ENCODE data around the gene PGM1.

Gene PGM1

DNA sequence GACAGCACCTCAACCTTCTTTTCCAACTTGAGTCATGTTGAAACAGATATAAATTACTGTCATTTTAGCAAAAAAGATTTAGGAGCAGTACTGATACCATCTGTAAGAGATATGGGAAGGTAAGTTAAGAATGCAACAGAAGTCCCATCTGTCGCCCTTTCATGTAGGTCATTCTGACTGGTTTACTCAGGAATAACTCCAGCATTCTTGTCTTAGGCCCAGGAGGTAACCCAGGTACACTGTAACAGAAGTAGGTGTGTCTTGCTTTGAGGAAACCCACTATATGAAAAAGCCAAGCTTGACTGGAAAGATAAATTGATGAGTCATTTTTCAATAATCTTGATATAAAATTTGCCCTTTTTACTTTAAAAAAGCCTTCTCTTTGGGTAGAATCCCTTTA, 35.4 kb downstream of the PGM1 start:
- H3K36me3 Mint-ChIP-seq (ENCODE audit: insufficient read depth) = no peaks in the 10 kb centered on the region
- ATAC-seq (replicated peaks) (no peak), DNase-seq (no peak)
- H3K9me3 Mint-ChIP-seq = no peaks in the 10 kb centered on the region
- peaks cover 0 to 14% of the 10 kb centered on the region in 2 donors for H3K4me1 Mint-ChIP-seq (ENCODE audit: low read depth in 2 of 2)
- no peak overlapping the region for H3K27ac Mint-ChIP-seq
- H3K4me3 Mint-ChIP-seq = no peak overlapping the region
- no peaks in the 10 kb centered on the region for H3K27me3 Mint-ChIP-seq

DNA sequence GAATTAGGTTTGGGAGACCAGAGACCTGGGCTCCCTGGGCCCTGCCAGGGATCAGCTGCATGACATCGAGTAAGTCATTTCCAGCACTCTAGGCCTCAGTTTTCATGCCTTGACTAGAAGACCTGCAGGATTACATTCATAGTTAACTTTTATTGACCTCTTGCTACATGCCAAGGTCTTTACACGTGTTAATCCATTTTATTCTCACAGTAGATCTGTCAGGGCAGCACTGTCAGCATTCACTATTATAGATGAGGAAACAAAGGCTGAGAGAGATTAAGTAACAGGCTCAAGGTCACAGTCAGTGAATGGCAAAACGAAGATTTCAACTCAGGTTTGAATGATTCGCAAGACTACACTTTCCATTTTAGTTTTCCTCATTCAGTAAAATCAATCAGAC, 37.0 kb downstream of the PGM1 start:
- ATAC-seq (replicated peaks) (no peak), DNase-seq (no peak)
- H3K4me3 Mint-ChIP-seq = no peak overlapping the region
- H3K9me3 Mint-ChIP-seq = no peaks in the 10 kb centered on the region
- peaks cover 0 to 9% of the 10 kb centered on the region in 2 donors for H3K4me1 Mint-ChIP-seq (ENCODE audit: low read depth in 2 of 2)
- no peaks in the 10 kb centered on the region for H3K27me3 Mint-ChIP-seq
- H3K36me3 Mint-ChIP-seq (ENCODE audit: insufficient read depth) = no peaks in the 10 kb centered on the region
- H3K27ac Mint-ChIP-seq = no peak overlapping the region

DNA sequence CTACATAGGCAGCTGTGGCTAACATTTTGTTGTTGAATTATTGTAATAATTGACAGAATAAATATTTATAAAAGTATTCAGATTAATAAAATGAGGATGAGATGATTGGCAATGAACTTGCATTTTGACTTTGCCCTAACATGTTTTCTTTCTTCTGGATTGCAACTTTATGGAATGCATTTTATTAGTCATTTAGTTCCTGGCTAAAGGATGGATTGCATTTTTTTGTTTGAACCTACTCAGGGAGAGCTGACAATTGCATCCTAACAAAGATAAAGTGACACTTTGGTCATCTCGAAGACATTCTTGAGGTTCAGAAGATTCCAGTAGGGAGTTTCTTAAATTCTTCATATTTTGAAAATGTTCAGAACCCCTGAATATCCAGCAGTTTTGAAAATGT, 37.5 kb downstream of the PGM1 start:
- Mint-ChIP-seq H3K27ac (no peak overlapping the region), H3K27me3 (no peaks in the 10 kb centered on the region), H3K9me3 (no peaks in the 10 kb centered on the region), H3K4me1 (ENCODE audit: low read depth in 2 of 2) (peaks cover 0 to 6% of the 10 kb centered on the region in 2 donors), H3K36me3 (ENCODE audit: insufficient read depth) (no peaks in the 10 kb centered on the region), H3K4me3 (no peak overlapping the region)
- no peak for ATAC-seq (replicated peaks)
- no peak for DNase-seq

DNA sequence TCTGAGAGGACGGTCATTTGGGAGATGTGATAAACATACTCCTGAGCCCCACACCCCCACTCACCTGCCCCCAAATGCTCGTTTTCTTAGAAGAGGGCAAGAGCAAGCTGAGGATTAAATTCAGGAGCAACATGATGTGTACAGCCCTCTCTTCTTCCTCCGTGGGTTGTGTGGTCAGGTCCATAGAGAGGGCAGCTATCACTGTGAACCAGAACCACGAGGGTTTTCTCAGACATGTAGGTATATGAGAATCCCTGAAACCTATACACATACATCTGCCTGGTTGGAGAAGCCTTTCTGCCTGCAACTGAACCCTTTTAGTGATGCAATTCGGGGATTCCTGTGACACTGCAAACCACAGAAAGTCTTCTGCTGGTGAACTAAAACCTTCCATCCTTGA, 38.9 kb downstream of the PGM1 start:
- ATAC-seq (replicated peaks) (no peak), DNase-seq (no peak)
- peaks cover 0 to 3% of the 10 kb centered on the region in 2 donors for H3K4me1 Mint-ChIP-seq (ENCODE audit: low read depth in 2 of 2)
- no peaks in the 10 kb centered on the region for H3K27me3 Mint-ChIP-seq
- no peak overlapping the region for H3K4me3 Mint-ChIP-seq
- H3K9me3 Mint-ChIP-seq = no peaks in the 10 kb centered on the region
- H3K36me3 Mint-ChIP-seq (ENCODE audit: insufficient read depth) = peaks cover 5% of the 10 kb centered on the region
- H3K27ac Mint-ChIP-seq = no peak overlapping the region

DNA sequence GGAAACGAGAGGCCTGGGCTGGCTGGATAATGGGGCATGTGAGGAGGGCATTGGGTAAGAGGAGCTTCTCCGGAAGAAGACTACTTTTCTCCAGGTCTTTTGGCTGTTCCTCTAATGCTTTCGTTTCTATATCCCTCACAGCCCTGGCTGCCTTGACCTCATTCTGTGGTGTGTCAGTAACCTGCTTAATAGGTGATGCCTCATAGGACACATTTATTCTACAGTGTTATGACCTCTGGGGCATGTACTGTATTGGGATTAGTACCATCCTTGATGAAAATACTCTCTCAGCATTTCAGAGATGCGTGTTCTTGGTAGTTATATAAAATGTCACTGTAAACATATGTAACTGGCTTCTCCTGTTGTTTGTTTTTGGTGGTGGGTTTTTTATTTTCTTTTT, 40.1 kb downstream of the PGM1 start:
- H3K9me3 Mint-ChIP-seq = no peaks in the 10 kb centered on the region
- no peaks in the 10 kb centered on the region for H3K27me3 Mint-ChIP-seq
- peak overlapping the region in 1 of 2 donors; percentile 23 for H3K27ac Mint-ChIP-seq
- peaks cover 15% of the 10 kb centered on the region for H3K36me3 Mint-ChIP-seq (ENCODE audit: insufficient read depth)
- DNase-seq (no peak), ATAC-seq (replicated peaks) (no peak)
- H3K4me3 Mint-ChIP-seq = no peak overlapping the region
- no peaks in the 10 kb centered on the region for H3K4me1 Mint-ChIP-seq (ENCODE audit: low read depth in 2 of 2)

DNA sequence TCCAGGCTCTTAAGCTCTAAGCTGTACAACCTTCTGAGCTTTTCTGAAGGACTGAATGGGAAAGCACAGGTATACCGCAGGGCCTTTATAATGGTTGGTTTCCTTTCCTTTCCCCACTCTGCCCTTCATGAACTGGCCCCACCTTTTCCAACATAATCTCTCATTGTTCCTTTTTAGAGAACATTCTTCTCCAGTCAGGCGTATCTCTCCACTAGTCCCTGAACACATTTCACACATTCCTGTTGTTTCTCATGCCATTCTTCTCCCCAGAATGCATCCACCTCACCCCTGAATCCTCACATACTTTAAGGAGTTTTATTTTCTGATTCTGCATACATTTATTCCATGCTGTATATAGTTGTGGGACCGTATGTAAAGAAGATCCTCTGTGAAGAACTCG, 41.3 kb downstream of the PGM1 start:
- no peak for ATAC-seq (replicated peaks)
- Mint-ChIP-seq H3K27ac (no peak overlapping the region), H3K36me3 (ENCODE audit: insufficient read depth) (peaks cover 16% of the 10 kb centered on the region)

DNA sequence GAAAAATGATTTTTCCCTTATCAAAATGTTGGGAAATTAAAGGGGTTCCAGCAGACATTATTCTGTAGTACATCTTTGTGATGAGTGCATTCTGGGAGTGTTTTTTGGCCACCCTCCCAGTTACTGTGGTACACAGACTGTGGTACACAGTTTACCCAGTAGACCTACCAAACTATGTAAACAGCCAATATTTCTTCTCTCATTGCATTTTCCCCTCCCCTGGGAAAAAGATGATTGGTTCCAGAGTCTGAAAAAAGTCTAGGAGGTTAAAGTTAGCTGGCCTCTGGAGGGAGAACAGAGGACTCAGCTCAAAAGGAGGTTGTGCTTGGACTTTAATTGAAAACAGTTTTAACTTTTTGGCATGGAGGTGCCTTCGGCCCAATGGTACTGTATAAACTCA, 42.5 kb downstream of the PGM1 start:
- DNase-seq (no peak), ATAC-seq (replicated peaks) (no peak)
- peaks cover 22% of the 10 kb centered on the region for H3K36me3 Mint-ChIP-seq (ENCODE audit: insufficient read depth)
- H3K4me1 Mint-ChIP-seq (ENCODE audit: low read depth in 2 of 2) = no peaks in the 10 kb centered on the region
- no peak overlapping the region for H3K4me3 Mint-ChIP-seq
- no peak overlapping the region for H3K27ac Mint-ChIP-seq
- no peaks in the 10 kb centered on the region for H3K27me3 Mint-ChIP-seq
- H3K9me3 Mint-ChIP-seq = no peaks in the 10 kb centered on the region

More for the DNA sequence above, 41.3 kb downstream of the PGM1 start:
- no peaks in the 10 kb centered on the region for H3K9me3 Mint-ChIP-seq
- H3K4me3 Mint-ChIP-seq = no peak overlapping the region
- no peaks in the 10 kb centered on the region for H3K4me1 Mint-ChIP-seq (ENCODE audit: low read depth in 2 of 2)
- no peaks in the 10 kb centered on the region for H3K27me3 Mint-ChIP-seq
- no peak for DNase-seq

DNA sequence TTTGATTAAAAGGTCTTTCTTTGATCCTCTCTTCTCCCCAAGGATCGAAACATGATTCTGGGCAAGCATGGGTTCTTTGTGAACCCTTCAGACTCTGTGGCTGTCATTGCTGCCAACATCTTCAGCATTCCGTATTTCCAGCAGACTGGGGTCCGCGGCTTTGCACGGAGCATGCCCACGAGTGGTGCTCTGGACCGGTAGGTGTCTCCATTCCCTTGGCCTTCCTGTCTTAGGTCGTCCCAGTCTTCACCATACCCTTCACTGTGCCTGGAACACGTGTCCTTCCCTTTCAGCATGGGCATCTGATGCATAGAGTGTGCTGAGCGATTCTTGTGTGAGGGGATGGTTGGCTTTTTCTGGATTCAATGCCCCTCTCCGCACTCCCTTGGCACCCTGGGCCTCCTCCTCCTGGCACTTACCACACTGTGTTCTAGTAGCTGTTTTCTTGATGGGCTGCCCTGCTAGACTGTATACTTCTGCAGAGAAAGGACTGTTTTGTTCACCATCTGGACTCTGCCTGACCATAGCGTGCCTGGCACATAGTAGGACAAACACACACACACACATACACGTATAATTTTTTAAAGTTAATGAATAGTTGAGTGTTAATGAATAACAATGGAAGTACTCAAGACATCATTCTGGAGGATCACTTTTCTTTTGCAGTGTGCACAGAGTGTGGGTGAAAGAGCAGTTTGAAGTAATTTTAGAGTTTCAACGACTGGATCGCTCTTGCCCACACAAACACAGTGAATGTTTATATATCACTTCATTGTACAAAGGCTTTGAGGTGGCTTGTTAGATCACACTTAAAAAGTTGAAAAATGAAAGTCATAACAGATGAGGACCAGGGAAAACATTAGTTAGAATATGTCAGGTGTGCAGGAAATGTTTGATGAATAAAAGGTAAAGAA, 43.2 kb downstream of the PGM1 start:
- Mint-ChIP-seq H3K36me3 (ENCODE audit: insufficient read depth) (peaks cover 22% of the 10 kb centered on the region), H3K27ac (no peak overlapping the region), H3K4me1 (ENCODE audit: low read depth in 2 of 2) (no peaks in the 10 kb centered on the region), H3K4me3 (no peak overlapping the region), H3K27me3 (no peaks in the 10 kb centered on the region), H3K9me3 (no peaks in the 10 kb centered on the region)
- no peak for DNase-seq
- no peak for ATAC-seq (replicated peaks)

DNA sequence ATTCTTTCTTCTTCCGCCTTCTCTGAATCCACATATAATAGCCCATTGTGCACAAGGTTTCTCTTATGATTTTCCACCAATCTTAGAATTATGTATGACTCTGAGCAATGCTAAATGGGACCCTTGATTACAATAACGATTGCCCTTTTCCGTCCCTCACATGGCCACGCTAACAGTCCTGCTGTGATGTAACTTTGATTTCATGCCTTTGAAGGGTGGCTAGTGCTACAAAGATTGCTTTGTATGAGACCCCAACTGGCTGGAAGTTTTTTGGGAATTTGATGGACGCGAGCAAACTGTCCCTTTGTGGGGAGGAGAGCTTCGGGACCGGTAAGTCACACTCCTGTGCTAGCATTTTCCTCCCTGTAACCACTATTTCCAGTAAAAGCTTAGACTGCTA, 45.3 kb downstream of the PGM1 start:
- Mint-ChIP-seq H3K36me3 (ENCODE audit: insufficient read depth) (peaks cover 22% of the 10 kb centered on the region), H3K27me3 (no peaks in the 10 kb centered on the region), H3K4me3 (no peak overlapping the region), H3K4me1 (ENCODE audit: low read depth in 2 of 2) (no peaks in the 10 kb centered on the region), H3K9me3 (no peaks in the 10 kb centered on the region), H3K27ac (no peak overlapping the region)
- DNase-seq (no peak), ATAC-seq (replicated peaks) (no peak)

DNA sequence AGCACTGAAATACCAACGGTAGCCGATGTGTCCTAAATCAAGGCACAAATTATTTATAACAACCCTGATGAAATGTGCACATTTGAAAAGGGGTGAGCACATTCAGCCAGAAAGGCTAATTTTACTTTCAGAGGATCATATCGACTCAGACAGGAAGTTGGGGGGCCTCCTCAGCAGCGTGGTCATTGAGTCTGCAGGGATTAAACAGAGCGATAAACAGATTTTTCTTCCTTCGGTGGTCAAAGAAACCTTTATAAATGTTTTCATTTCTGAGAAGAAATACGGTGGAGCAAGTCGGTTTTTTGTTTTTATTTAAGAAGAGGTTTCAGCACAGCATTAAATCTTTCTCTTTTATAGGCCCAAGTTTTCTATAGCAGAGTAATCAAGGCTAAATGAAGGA, 45.7 kb downstream of the PGM1 start:
- peaks cover 22% of the 10 kb centered on the region for H3K36me3 Mint-ChIP-seq (ENCODE audit: insufficient read depth)
- no peaks in the 10 kb centered on the region for H3K9me3 Mint-ChIP-seq
- DNase-seq (no peak), ATAC-seq (replicated peaks) (no peak)
- no peaks in the 10 kb centered on the region for H3K27me3 Mint-ChIP-seq
- no peak overlapping the region for H3K4me3 Mint-ChIP-seq
- no peak overlapping the region for H3K27ac Mint-ChIP-seq
- no peaks in the 10 kb centered on the region for H3K4me1 Mint-ChIP-seq (ENCODE audit: low read depth in 2 of 2)

DNA sequence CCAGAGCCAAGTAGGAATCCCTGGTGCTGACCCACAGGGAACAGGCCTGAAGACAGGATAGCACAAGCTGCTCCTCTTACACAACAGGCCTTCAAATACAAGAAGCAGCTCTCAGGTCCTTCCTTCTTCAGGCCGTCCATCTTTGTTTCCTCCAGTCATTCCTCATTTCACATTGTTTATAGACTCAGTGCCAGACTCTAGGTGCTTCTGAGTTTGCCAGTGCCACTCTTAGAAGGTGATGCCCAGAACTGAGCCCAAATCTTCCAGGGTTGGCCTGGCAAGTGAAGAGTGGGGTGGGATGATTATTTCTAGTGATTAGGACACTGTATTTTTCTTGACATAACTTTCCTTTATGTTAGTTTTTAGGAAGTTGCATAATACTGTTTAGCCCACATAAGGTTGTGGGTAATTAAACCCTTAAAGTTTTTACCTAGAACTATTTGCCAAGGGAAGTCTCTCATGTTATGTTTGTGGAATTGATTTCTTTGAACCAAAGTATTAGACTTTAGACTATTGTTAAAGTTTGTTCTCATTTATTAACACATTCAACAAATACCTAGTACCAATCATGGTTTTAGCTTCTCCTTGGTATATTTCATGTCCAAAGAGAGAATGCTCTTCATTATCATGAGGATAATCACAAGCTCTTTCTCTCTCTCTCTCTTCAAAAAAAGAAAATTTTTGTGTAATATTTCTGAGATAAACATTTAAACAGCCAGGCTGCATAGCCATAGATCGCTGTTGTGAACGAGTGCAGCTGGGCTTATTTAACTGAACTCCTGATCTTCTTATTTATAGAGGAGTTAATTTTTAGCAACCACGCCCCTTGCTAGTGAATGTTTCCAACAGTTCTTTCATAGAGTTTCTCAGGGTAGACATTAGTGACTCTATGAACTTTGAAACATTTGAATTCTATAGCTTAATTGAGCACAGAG, 47.7 kb downstream of the PGM1 start:
- no peak overlapping the region for H3K27ac Mint-ChIP-seq
- ATAC-seq (replicated peaks) (no peak), DNase-seq (no peak)
- H3K4me3 Mint-ChIP-seq = no peak overlapping the region
- H3K36me3 Mint-ChIP-seq (ENCODE audit: insufficient read depth) = peaks cover 22% of the 10 kb centered on the region
- H3K9me3 Mint-ChIP-seq = no peaks in the 10 kb centered on the region
- no peaks in the 10 kb centered on the region for H3K4me1 Mint-ChIP-seq (ENCODE audit: low read depth in 2 of 2)
- no peaks in the 10 kb centered on the region for H3K27me3 Mint-ChIP-seq

DNA sequence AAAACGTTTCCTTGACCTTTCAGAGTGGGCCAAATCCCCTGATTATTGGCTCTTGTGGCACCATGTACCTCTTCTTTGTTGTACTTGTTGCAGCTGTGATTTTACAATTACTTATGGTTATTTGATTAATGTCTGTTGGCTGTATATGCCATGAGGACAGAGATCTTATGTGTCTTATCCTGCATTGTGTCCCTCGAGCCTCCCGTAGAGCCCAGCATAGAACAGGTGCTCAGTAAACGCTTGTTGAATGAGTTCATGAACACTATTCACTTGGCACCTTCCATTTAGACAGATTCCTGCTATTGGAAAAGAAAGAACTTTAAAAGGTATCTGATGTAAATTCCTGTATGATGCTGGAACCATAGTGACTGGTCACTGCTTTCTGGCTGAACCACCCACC, 48.4 kb downstream of the PGM1 start:
- Mint-ChIP-seq H3K27ac (no peak overlapping the region), H3K27me3 (no peaks in the 10 kb centered on the region), H3K4me1 (ENCODE audit: low read depth in 2 of 2) (no peaks in the 10 kb centered on the region), H3K4me3 (no peak overlapping the region), H3K36me3 (ENCODE audit: insufficient read depth) (peaks cover 21% of the 10 kb centered on the region), H3K9me3 (no peaks in the 10 kb centered on the region)
- DNase-seq (no peak), ATAC-seq (replicated peaks) (no peak)

DNA sequence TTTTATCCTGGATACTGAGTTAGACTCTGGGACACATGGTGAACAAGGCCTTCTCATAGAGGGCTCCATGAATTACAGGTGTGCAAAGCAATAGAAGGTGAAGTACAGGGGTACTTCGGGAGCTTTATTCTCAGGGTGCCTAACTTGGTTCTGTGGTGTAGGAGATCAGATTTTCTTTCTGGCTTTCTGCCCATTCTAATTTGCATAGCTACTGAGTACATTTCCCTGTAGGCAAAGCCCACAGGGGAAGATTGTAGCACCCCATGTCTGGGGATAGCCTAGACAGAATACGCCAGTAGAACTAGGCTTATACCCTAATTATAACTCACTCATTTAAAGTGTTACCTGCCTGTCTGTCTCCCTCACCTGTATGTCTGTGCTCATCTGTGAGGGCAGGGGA, 49.7 kb downstream of the PGM1 start:
- Mint-ChIP-seq H3K27me3 (no peaks in the 10 kb centered on the region), H3K9me3 (no peaks in the 10 kb centered on the region), H3K4me1 (ENCODE audit: low read depth in 2 of 2) (no peaks in the 10 kb centered on the region), H3K27ac (no peak overlapping the region), H3K36me3 (ENCODE audit: insufficient read depth) (peaks cover 14% of the 10 kb centered on the region), H3K4me3 (no peak overlapping the region)
- DNase-seq (no peak), ATAC-seq (replicated peaks) (no peak)

DNA sequence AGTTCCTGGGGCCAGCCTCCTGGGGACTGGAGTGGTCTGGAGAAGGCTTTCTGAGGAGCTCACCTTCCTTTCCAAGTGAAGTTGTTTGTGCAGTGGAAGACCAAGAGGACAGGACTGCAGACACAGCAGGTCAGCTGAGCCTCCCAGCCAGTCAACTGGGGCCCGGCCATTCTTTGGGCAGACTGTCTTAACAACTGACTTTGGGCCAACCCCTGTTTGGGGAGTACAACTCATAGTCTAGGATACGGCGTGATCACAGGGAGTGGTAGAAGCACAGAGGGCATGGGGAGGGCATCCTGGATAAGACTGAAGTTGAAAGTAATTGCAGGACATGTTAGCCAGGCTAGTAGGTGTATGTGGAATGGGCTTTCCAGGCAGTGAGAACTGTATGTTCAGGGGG, 50.3 kb downstream of the PGM1 start:
- DNase-seq = no peak
- no peak overlapping the region for H3K4me3 Mint-ChIP-seq
- H3K4me1 Mint-ChIP-seq (ENCODE audit: low read depth in 2 of 2) = no peaks in the 10 kb centered on the region
- no peaks in the 10 kb centered on the region for H3K9me3 Mint-ChIP-seq
- H3K36me3 Mint-ChIP-seq (ENCODE audit: insufficient read depth) = peaks cover 12% of the 10 kb centered on the region
- no peak for ATAC-seq (replicated peaks)
- H3K27me3 Mint-ChIP-seq = no peaks in the 10 kb centered on the region
- no peak overlapping the region for H3K27ac Mint-ChIP-seq

Measured in effector memory CD8-positive, alpha-beta T cell (primary cell).